Gastroesophageal sphincter (tissue), 3 donors: ENCODE data around the gene CASP4.

Experiments
- CTCF ChIP-seq, 4 experiments: fragments of 200-600 bp in 2 of 4; fragments of 450-650 bp in 2 of 4; sonication (generic) in 1 of 4; IDR thresholded peaks; one replicate each; pipeline ENCODE4 v1.5.1; 2017 to 2019; ENCODE audit warnings: antibody characterized with exemption in 4 of 4, mild to moderate bottlenecking in 2 of 4, moderate library complexity in 2 of 4
- EP300 ChIP-seq: sonication (generic); formaldehyde crosslinking; IDR thresholded peaks from one replicate; pipeline ENCODE4 v1.6.1; 2017; ENCODE audit warnings: antibody characterized with exemption, mild to moderate bottlenecking
- POLR2A ChIP-seq, 2 donors: fragments of 450-650 bp; IDR thresholded peaks; one replicate each; pipeline ENCODE4 v1.6.1; 2017; ENCODE audit warnings: antibody characterized with exemption in 2 of 2, mild to moderate bottlenecking in 2 of 2, moderate library complexity in 1 of 2

DNA sequence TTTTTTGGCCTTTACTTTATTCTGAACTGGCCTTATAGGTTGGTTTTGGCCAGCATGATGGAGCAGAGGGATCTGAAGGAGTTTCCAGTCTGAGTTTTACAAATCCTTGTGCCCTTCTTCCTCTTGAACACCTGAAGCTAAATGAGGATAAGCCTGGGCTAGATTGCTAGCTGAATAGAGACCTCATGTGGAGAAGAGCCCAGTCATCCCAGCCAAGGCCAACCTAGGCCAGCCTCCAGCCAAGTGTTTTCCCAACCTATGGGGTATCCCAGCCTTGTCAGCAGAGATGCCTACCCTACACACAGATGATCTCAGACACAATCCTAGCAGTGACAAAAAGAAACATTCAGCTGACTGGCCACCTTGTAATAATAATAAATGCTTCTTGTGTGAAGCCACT lies 69.1 kb downstream of the CASP4 start:
- TF ChIP-seq CTCF (IDR thresholded peaks at IDR 0.05) (no peak), POLR2A (IDR thresholded peaks at IDR 0.05) (no peak), EP300 (no peak)
